GM18498 (cell line): ENCODE data around the gene KRT74.

Experiments
- ATAC-seq: cut with Tn5 transposase; IDR thresholded peaks from one replicate; pipeline ENCODE4 v1.9.1; 2021; ENCODE audit warnings: mild to moderate bottlenecking, moderate library complexity; ENCODE audit not compliant: unreplicated experiment

The KRT74 gene

DNA sequence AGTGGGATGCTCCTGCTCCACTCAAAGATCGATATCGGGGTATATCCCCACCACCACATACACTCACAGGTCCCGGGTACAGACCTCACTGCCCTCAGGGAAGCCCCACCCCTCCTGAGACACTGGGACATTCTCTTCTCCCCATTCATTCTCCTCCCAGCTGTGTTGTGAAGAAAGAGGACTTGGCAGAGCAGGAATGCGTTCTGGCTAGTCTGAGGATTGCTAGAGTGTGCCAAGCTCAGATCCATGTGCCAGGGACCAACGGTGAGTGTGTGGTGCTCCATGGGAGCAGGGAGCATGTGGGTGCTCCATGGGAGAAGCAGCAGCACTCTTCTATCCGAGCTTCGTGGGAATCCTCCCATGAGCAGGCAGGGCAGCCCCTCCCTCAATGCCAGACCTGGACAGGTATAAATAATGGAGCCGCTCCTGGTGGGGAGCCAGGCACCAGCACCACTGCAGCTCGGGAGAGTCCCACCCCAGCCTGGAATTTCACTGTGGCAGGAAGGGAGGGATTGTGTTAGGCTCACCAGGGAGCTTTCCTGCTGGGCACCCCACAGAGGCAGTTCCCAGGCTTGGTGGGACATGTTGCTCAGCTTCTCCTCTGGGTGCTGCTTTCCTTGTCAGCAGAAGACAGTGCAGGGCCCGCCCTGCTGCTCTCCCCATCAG is 51.2 kb downstream of the KRT74 start:
- ATAC-seq: no peak

DNA sequence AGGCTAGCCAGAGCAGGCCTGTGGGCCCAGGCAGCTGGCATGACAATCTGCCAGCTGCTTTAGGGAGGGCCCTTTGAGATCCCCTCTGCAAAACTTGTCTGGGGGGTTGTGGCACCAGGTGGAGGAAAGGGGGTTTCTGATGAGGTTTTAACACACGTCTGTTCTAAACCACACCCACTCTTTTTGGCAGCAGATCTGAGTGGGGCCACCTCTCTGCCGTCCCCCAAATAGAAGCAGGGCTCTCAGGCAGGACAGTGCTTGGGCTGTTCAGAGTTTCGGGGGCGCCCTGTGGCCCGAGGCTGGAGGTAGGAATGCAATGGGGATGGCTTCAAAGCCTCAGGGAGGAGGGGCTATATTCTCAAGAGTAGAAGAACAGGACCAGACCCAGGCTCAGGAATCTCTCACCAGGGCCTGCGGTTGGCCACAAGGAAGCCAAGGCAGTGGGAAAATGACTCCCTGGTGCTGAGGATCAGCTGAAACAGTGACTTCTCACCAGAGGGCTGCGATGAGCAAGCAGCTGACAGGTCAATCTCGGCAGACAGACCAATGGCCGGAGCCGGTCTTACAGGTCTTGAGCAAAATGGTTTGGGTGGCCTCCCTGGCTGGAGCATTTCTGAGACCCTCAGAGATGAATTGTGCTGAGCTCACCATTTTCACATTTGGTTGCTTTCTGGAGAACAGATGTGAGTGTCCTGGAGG is 51.9 kb downstream of the KRT74 start:
- ATAC-seq: no peak

- ATAC-seq: no peak
These were observed 52.5 kb downstream of the KRT74 start for GRCh38 chr12:52521175-52521567.

DNA sequence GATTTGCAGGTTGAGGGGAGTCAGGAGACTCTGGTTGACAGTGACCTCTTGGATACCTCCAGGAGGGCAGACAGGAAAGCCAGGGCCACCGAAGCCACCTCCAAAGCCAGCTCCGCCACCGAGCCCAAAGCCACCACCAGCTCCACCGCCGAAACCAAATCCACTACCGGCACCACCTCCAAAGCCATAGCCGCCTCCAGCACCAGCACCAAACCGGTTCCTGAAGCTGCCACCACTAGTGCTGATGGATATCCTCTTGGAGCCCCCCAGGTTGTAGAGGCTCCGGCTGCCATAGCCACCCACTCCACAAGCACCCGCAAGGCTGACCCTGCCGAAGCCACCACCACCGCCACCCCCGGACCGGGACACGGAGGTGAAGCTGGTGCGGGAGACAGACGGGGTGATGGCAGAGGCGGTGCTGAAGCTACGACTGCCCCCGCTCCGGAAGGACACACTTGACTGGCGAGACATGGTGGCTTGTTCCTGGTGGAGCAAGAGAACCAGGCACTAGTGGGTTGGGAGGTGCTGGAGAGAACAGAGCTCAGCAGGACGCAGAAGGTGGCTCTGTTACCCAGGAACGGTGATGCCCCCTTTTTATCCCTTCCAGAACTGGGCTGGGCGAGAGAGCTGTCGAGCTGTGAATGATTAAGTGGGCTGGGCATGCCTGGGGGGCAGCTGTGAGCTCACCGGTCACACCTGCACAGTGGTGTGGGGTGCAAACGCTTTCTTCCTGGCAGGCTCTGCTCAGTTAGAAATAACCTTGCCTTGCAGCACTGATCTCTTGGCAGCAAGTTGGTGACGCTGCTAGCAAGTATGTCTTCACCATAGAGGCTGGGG is 53.6 kb downstream of the KRT74 start, which contains the start of gene KRT5:
Gene KRT5 (minus strand): TSS at position 569 of the 837 bp plus-strand sequence. CDS start 98 bp downstream, at position 471.
- ATAC-seq: no peak

DNA sequence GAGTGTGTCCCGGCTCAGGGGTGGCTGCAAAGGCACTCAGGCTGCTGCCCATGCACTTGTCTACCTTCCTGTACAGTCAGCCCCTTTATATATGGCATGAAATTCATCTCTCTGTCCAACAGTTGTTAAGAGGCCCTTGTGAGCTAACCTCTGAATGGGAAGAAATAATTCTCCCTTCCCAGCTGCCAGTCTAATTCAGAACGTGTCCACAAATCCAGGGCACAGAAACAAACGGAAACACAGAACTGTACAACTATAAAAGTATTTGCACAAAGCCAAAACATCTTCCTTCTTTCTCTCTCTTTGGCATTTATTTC is 54.3 kb downstream of the KRT74 start:
- ATAC-seq: no peak

- no peak for ATAC-seq
These were observed 54.9 kb downstream of the KRT74 start for GRCh38 chr12:52518574-52519386.

- no peak for ATAC-seq
These were observed 55.8 kb downstream of the KRT74 start for GRCh38 chr12:52517888-52518287.

DNA sequence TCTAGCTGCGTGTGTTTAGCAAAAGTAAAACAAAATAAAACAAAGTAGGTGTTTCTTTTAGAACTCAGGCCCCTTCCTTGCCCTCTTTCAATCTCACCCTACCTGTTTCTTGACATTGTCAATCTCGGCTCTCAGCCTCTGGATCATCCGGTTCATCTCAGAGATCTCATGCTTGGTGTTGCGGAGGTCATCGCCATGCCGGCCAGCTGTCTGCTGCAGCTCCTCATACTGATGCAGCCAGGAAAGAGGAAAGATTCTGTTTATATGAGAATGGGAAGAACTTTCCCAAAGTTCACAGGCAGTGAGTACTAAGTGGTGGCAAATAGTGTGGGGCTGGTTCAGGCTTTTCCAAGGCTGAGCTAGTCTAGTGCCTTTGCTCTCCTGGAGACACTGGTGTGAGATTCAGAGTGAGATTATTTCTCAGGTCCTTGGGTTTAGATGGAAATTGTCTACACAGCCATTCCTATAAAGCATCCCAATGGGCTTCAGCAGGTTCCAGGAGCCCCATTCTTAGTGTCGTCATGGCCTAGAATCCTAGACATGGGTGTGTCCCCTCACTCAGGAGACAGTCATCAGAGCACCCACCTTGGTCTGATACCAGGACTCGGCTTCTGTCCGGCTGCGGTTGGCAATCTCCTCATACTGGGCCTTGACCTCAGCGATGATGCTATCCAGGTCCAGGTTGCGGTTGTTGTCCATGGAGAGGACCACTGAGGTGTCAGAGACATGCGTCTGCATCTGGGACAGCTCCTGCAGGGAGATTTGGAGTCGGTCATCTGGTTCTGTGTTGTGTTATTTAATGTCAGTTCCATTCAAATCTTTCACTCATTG is 56.4 kb downstream of the KRT74 start:
- ATAC-seq: no peak

DNA sequence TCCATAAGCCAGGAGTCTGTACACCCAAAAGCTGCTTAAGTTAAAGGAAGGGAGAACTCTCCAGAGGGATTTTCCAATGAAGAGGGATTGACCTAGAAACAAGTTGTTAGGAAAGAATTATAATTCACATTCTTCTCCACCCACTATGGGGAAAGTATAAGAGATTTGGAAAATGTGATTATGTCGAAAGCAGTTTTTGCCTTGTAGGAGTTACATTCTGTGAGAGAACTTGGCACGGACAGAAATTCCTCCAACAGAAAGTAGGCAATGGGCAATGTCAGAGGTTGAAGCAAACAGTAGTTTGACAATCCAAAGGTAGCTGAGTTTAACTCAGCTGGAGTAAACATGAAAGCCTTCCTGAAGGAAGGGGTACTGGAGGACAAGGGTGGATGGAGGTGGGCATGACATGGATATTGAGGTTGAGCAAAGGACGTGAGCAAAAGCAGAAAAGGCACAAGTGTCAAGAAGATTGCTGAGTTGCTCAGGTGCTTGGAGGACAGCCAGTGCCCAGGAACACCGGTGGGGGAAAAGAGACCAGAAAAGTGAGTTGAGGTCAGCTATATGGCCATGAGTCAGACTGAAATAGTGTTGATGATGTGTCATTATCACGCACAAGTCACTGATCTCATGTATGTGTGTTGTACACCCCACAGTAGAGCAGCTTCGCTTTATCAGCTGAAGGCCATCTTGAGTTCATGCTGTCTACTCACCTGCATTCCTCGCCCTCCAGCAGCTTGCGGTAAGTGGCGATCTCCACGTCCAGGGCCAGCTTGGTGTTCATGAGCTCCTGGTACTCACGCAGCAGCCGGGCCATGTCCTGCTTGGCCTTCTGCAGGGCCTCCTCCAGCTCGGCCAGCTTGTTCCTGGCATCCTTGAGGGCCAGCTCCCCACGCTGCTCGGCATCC is 57.5 kb downstream of the KRT74 start:
- ATAC-seq: no peak
